Fibroblast of skin of right biceps (primary cell): ENCODE measurements around the gene ST8SIA1.
A peak's percentile ranks its signal among the peaks of the same experiment; 100 is the strongest.
"Not testable (repeated sequence)": the region's sequence is repeated elsewhere in the genome, so short reads cannot be mapped to it uniquely, and the experiment has no call there.

Experiments
- DNase-seq: peaks from one replicate; pipeline ENCODE4 v3.0.0-alpha.2; 2013

The ST8SIA1 gene

GRCh38 chr12:22334410-22335100 is at the start of gene ST8SIA1:
Gene ST8SIA1 (minus strand): TSS chr12:22334707. CDS start chr12:22334232, 475 bp downstream.
- peak; percentile 14 for DNase-seq

GRCh38 chr12:22380031-22380430 is 45.5 kb upstream of the ST8SIA1 start:
- no peak for DNase-seq

GRCh38 chr12:22377731-22378496 is 43.4 kb upstream of the ST8SIA1 start:
- DNase-seq: no peak

GRCh38 chr12:22376596-22377150 is 42.2 kb upstream of the ST8SIA1 start:
- DNase-seq: not testable (repeated sequence)

- DNase-seq: no peak
Observed at GRCh38 chr12:22374508-22374907, 40.0 kb upstream of the ST8SIA1 start.

GRCh38 chr12:22372277-22372837 is 37.9 kb upstream of the ST8SIA1 start:
- no peak for DNase-seq

GRCh38 chr12:22366181-22366580 is 31.7 kb upstream of the ST8SIA1 start:
- DNase-seq: no peak

GRCh38 chr12:22361785-22362184 is 27.3 kb upstream of the ST8SIA1 start:
- no peak for DNase-seq

GRCh38 chr12:22360774-22361173 is 26.3 kb upstream of the ST8SIA1 start:
- no peak for DNase-seq

- no peak for DNase-seq
Observed at GRCh38 chr12:22357531-22357930, 23.0 kb upstream of the ST8SIA1 start.

GRCh38 chr12:22356231-22356630 is 21.7 kb upstream of the ST8SIA1 start:
- no peak for DNase-seq

GRCh38 chr12:22355011-22355580 is 20.6 kb upstream of the ST8SIA1 start:
- DNase-seq: no peak

- DNase-seq: no peak
Observed at GRCh38 chr12:22353615-22354325, 19.3 kb upstream of the ST8SIA1 start.

GRCh38 chr12:22350886-22351285 is 16.4 kb upstream of the ST8SIA1 start:
- DNase-seq: no peak

GRCh38 chr12:22348208-22348607 is 13.7 kb upstream of the ST8SIA1 start:
- DNase-seq: no peak

- DNase-seq: no peak
Observed at GRCh38 chr12:22340143-22340542, 5.6 kb upstream of the ST8SIA1 start.

GRCh38 chr12:22339691-22340090 is 5.2 kb upstream of the ST8SIA1 start:
- DNase-seq: no peak

GRCh38 chr12:22335794-22336166 is 1.3 kb upstream of the ST8SIA1 start:
- DNase-seq: no peak

GRCh38 chr12:22333713-22334409 is 646 bp downstream of the ST8SIA1 start:
- no peak for DNase-seq

- peak; percentile 47 for DNase-seq
Observed at GRCh38 chr12:22333186-22333712, 1.3 kb downstream of the ST8SIA1 start.

- DNase-seq: no peak
Observed at GRCh38 chr12:22332202-22332601, 2.3 kb downstream of the ST8SIA1 start.

- no peak for DNase-seq
Observed at GRCh38 chr12:22329621-22330020, 4.9 kb downstream of the ST8SIA1 start.
